HPDE6-E6E7 (cell line): ENCODE results near the gene KCNH2.
"Not testable (repeated sequence)": the region's sequence is repeated elsewhere in the genome, so short reads cannot be mapped to it uniquely, and the experiment has no call there.

Experiments
- DNase-seq: peaks from one replicate; pipeline ENCODE4 v3.0.0; 2011; ENCODE audit warnings: missing footprints; ENCODE audit errors: extremely low spot score

KCNH2 gene, protein sequence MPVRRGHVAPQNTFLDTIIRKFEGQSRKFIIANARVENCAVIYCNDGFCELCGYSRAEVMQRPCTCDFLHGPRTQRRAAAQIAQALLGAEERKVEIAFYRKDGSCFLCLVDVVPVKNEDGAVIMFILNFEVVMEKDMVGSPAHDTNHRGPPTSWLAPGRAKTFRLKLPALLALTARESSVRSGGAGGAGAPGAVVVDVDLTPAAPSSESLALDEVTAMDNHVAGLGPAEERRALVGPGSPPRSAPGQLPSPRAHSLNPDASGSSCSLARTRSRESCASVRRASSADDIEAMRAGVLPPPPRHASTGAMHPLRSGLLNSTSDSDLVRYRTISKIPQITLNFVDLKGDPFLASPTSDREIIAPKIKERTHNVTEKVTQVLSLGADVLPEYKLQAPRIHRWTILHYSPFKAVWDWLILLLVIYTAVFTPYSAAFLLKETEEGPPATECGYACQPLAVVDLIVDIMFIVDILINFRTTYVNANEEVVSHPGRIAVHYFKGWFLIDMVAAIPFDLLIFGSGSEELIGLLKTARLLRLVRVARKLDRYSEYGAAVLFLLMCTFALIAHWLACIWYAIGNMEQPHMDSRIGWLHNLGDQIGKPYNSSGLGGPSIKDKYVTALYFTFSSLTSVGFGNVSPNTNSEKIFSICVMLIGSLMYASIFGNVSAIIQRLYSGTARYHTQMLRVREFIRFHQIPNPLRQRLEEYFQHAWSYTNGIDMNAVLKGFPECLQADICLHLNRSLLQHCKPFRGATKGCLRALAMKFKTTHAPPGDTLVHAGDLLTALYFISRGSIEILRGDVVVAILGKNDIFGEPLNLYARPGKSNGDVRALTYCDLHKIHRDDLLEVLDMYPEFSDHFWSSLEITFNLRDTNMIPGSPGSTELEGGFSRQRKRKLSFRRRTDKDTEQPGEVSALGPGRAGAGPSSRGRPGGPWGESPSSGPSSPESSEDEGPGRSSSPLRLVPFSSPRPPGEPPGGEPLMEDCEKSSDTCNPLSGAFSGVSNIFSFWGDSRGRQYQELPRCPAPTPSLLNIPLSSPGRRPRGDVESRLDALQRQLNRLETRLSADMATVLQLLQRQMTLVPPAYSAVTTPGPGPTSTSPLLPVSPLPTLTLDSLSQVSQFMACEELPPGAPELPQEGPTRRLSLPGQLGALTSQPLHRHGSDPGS

DNA sequence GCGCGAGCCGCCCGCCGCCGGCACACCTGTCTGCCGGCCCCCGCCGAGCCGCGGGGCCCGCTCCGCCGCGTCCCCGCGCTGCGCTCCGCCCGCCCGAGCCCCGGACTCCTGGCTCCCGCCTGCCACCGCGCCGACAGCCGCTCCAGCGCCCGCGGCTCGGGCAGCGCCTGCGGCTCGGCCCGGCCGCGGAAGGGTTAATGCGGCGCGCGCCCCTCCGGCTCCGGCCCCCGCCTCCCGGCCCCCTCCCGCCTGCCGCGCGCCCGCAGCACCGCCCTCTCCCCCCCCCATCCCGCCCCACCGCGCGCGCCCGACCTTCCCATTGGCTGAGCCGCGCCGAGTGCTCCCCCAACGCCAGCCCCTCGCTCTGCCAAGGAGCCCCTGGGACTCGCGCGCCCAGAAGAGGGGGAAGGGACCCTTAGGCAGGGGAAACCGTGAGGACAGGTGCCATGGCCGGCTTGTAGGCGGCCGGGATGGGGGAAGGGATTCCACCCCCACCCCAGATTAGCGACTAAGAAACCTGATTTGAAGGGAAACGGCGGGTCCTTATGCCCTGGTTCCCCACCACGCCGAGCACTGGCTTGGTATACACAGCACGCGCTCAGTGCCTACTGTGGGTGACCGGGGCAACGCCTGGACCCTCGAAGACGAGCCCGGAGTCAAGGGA, at the start of gene KCNH2:
KCNH2 (minus strand) TSS at position 196 of the 664 bp plus-strand sequence. CDS start 408 bp downstream, outside the sequence.
- DNase-seq: no peak

DNA sequence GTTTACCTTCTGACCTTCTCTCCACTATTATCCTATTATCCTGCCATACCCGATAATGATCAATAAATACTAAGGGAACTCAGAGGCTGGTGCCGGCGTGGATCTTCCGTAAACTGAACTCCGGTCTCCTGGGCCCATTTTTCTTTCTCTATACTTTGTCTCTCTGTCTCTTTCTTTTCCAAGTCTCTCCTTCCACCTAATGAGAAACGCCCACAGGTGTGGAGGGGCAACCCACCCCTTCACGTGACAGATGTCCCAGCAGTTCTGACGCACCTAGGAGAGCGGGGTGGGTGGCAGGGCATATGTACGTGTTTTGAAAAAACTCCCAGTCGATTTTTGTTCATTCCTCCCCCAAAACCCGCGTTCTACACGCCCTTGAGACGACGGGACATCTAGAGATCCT, 49.6 kb upstream of the KCNH2 start:
- DNase-seq: not testable (repeated sequence)

DNA sequence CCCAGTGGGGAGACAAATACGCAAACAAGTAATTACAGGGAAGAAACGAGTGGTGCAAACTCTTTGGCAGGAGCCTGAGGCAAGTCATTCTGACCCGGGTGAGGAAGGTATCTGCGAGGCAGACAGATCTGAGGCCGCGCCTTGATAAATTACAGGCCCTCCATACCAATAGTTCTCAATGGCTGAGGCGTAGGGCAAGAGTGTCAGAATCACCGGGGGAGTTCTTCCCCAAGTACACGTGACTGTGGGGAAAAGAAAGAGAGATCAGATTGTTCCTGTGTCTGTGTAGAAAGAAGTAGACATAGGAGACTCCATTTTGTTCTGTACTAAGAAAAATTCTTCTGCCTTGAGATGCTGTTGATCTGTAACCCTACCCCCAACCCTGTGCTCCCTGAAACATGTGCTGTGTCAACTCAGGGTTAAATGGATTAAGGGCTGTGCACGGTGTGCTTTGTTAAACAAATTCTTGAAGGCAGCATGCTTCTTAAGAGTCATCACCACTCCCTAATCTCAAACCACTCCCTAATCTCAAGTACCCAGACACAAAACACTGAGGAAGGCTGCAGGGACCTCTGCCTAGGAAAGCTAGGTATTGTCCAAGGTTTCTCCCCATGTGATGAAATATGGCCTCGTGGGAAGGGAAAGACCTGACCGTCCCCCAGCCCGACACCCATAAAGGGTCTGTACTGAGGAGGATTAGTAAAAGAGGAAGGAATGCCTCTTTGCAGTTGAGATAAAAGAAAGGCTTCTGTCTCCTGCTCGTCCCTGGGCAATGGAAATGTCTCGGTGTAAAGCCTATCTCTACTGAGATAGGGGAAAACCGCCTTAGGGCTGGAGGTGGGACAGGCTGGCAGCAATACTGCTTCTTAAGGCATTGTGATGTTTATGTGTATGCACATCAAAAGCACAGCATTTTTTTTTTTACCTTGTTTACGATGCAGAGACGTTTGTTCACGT, 48.9 kb upstream of the KCNH2 start:
- not testable (repeated sequence) for DNase-seq

DNA sequence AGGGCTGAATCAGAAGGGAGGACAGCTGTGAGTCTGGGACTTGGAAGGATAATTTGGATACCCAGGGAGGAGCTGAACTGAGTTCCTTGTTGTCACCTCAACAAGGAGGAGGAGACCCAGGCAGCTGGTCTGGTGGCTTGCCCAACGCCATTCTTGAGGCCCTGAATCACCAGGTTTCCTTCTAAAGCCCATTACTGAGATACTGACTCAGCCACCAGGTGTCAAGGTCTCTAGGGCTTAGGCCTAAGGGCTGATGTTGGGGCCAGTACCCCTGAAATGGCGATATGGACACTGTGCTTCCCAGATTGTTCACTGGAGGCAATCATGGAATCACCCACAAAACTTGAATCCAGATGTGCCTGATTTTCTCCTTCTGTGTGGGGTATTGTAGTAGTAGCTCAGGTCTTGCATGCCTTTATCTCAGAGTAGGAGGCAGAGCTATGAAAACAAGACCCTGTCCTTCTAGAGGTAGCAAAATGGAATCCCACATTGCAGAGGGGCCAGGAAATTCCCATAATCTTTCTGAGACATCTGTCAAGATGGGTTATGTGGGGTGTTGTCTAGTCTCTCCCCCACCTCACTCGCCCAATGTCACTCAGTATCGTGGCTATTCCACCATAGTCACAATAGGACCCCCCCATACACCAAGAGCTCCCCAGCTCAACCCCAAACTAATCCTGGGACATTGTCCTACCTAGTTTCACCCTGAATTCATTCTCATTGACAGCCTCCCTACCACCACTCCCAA, 48.0 kb upstream of the KCNH2 start:
- DNase-seq: peak; percentile 72

DNA sequence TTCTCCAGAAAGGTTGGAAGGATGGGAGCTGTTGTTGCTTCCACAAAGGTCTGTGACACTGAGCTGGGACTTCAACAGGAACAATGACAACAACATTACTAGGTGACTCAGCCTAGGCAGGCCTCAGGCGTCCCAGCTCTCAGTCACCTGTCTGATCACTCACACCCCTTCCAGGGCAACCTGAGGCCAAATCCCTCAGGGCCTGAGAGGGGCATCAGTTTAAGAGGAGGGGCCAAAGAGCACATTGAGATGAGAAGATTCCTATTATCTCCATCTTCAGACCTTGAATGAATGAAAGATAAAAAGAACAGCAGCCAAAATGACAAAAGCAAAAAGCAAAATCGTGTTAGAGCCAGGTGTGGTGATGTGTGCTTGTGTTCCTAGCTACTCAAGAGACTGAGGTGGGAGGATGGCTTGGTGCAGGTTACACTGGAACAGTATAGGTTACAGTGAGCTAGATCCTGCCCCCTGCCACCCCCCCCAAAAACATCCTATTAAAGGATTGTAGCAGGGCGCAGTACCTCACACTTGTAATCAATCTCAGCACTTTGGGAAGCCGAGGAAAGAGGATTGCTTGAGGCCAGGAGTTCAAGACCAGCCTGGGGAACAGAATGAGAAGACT, 46.4 kb upstream of the KCNH2 start, which contains the start of gene ATG9B:
ATG9B (minus strand) TSS at position 60 of the 622 bp plus-strand sequence. CDS start 71 bp downstream, outside the sequence.
- no peak for DNase-seq

DNA sequence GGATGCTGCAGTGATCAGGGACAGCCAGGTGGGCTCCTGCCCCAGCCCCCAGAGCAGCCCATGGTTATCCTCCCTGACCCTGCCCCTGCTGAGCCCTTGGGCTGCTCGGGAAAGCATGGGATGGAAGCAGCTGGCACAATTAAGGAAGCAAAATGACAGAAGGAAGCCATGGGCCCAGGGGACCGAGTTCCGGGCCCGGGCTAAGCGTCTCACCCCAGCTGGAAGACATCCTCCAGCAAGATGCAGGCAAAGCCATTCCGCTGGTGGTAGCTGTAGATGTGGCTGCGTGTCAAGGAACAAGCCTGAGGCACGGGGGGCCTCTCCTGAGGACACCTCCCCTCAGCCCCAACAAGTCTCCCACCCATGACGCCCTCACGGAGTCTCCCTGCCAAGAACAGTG, 45.1 kb upstream of the KCNH2 start:
- DNase-seq: no peak

DNA sequence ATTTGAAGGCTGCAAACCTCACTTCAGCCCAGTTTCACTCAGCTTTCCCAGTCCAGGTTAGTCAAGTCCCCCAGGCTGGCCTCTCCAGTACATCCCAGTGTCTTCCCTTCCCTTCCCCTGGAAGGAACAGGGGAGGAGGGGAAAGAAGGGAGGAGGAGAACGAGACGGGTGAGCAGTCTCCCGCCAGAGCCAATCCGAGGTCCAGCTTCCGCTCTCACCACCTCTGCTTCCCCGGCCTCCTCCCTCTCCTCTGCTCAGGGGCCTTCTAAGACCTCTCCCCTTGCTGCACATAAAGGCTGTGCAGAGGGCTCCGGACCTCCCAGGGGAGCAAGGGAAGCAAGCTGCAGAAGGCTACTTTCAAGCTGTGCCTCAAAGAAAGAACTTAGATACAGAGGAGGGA, 42.1 kb upstream of the KCNH2 start:
- DNase-seq: no peak

DNA sequence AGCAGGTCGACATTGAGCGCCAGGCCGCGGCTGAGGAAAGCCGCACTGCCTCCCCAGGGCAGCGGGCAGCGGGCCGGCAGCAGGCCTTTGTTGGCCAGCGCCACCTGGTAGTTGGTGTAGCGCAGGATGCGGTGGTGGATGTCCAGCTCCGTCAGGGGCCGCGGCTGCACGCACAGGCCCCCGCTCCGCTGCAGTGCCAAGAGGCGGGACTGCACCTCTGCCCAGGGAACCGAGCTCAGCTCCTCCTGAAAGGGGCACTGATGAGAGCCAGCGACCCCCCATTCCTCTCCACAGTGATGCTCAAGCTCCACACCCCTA, 41.0 kb upstream of the KCNH2 start:
- no peak for DNase-seq

DNA sequence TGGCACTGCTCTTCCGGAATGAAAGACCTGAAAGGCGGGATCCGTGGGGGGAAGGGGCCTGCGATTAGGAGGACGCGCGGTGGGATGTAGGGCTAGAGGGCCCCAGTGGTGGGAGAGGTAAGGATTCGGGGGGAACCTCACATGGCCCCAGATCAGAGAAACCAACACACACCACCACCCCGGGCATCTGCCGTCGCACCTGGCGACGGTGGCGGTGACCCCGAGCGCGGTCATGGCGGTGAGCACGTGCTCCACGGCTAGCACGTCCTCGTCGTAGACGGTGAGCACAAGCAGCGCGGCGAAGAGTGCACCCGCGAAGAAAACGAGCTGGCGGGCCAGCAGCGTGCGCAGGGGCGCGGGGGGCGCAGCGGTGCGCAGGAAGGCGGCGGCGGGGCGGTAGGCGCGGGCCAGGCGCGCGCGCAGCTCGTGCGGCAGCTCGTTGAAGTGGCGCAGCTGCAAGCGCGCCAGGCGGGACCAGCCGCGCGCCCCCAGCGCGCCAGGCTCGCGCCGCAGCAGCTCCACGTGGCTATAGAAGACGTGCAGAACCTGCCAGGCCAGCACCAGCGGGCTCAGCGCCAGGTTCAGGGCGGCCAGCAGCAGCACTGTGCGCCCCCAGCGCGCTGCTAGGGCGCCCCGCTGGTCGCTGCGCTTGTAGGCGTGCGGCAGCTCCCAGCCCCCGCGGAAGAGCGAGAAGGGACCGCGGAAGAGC, 40.5 kb upstream of the KCNH2 start:
- DNase-seq: no peak

DNA sequence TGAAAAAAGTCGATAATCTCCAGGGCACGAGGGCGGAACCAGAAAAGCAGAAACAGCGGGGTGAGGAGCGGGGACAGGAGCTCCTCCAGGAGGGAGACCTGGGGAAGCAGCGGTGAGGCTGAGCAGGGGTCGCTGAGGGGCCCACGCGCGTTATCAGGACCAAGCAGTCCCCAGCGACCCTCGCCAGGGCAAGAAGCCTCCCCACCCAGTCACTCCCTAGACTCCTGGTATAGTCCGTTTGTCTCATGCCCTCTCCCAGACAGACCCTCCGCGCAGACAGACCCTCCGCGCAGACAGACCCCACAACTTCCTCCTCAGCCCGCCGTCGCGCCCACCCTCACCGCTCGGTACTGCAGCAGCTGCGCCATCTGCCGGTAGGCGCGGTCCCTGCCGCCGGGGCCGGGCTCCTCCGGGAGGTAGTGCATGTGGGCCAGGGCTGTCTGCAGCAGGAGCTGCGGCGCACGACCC, 39.9 kb upstream of the KCNH2 start:
- DNase-seq: no peak

DNA sequence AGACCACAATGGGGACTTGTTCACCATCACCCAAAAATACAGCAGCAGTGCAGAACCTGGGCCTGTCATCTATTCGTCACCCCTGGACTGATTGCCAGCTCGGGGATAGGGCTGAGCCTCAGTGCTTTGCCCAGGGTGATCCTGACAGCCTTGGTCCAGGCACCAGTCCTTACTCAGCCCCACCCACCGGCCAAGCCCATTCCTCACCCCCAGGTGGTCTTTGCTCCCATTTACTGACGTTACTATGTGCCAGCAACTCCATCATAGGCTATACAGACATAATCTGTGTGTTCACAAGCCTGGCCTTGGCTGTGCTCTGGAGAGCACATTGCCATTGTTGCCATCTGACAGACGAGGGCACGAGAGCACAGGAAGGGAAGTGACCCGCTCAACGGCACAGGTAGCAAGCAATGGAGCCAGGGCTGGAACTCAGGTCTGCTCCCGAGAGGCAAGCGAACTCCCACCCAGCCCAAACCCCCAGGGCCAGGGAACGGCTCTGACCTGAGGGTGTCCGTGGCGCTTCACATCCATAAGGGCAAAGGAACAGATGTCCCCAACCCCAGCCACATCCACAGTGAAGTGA, 39.3 kb upstream of the KCNH2 start:
- no peak for DNase-seq

DNA sequence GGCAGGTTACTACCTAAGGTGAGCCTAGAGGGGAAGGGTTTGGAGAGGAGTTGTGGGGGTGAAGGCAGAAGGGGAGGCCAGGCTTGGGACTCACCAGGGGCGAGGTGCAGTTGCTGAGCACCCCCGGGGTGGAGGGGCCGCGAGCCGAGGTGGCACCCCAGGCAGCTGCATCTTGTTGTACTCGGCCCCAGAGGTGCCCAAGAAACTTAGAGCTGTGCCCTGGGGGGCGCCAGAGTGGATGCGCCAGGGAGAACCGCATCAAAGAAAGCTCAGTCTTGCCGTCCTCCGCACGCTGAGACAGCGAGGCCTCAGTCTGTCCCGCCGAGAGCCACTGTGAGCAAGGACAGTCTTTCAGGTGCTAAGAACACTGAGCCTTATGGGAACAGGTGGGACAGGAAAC, 38.8 kb upstream of the KCNH2 start:
- no peak for DNase-seq

DNA sequence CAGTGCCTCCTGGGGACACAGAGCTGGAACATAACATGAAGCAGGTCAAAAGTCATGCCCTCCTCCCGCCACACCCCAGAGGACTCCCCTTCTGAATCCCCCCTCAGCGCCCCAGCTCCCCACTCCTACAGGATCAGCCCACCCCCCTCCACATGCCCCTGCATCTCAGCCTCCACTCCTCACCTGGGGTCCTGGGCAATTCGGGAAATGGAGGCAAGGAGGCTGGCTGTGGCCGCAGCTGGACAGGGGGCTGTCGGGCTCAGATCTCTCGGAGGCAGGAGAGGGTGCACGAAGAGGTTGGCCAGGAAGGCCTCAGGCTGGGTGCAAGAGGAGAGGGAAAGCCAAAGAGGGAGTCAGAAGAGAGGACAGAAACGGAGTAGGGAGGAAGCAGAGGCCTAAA, 38.4 kb upstream of the KCNH2 start:
- no peak for DNase-seq

DNA sequence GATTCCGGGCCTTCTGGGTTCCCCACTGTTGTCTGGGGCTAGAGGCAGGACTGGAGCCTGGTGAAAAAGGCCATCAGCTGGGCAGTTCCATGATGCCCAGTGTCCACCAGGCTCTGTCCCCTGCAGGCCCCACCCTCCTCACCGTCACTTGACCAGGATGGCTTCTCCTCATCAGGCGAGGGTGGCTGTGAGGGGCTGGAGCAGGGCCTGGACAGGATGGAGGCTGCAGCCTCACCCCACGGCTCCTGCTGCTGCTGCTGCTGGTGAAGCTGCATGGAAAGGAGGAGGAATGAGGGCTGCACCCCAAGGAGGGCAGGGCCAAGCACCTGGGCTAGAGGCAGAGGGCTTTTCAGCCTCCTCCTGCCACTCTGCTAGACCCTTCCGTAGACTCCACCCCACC, 37.8 kb upstream of the KCNH2 start:
- DNase-seq: no peak

DNA sequence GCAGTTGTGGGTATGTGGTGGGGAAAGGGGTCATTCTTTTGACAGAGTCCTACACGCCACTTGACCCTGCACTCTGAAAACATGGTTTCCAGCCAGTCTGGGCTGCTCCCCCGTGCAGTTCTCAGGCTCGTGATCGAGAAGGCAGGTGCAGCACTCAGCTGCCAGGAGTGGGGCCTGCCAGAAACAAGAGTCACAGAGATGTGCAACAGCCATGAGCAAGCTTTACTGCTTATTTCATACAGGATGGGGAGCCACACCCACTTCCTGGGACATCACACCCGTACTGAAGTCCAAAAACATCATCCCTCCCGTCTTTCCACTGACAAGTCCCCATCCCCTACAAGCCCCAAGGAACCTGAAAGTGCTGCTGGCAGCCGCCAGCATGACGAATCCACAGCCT, 36.8 kb upstream of the KCNH2 start:
- no peak for DNase-seq

DNA sequence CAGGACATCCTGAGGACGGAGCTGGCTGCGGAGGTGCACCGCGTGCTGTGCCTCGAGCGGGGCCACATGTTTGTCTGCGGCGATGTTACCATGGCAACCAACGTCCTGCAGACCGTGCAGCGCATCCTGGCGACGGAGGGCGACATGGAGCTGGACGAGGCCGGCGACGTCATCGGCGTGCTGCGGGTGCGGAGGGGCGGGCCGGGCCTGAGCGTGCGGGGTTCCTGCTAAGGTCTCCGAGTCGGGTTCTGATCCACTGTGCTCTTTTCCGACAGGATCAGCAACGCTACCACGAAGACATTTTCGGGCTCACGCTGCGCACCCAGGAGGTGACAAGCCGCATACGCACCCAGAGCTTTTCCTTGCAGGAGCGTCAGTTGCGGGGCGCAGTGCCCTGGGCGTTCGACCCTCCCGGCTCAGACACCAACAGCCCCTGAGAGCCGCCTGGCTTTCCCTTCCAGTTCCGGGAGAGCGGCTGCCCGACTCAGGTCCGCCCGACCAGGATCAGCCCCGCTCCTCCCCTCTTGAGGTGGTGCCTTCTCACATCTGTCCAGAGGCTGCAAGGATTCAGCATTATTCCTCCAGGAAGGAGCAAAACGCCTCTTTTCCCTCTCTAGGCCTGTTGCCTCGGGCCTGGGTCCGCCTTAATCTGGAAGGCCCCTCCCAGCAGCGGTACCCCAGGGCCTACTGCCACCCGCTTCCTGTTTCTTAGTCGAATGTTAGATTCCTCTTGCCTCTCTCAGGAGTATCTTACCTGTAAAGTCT, 35.8 kb upstream of the KCNH2 start:
- DNase-seq: no peak

DNA sequence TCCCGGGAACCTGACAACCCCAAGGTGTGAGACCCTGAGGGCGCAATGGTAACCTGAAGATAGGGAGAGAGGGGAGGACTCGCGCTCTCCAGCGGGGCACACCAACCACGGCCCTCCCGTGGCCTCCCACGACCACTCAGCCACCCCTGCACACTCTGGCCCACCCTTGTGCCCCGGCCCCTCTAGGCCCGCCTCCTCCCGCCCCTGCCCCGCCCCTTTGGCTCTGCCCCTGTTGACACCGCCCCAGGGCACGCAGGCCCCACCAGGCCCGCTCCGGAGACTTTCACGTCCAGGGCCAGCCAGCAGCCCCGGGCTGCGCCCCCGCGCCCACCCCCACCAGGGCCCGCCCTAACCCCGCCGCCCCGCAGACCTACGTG, 35.2 kb upstream of the KCNH2 start:
- no peak for DNase-seq
